Stimulated activated effector memory CD8-positive, alpha-beta T cell treated with anti-CD3 and anti-CD28 coated beads, Interleukin-12 subunit alpha, Interleukin-12 subunit beta, amount 100 ng/mL, for 72 hours (primary cell): ENCODE measurements around the gene SOBP.

Experiments
- ATAC-seq: fragments of 150-1000 bp; cut with Tn5 transposase; 2 replicates; pipeline ENCODE4 v1.10.0; 2021
- DNase-seq, 2 donors: peaks; one replicate each; pipeline ENCODE4 v3.0.0; 2021 to 2022; ENCODE audit warnings: low spot score in 2 of 2
- H3K27ac Mint-ChIP-seq: one replicate; pipeline ENCODE4 v1.8.0; 2022; ENCODE audit warnings: mild to moderate bottlenecking, mixed read lengths
- H3K36me3 Mint-ChIP-seq: one replicate; pipeline ENCODE4 v1.8.0; 2022; ENCODE audit warnings: mild to moderate bottlenecking, mixed read lengths
- H3K4me1 Mint-ChIP-seq: one replicate; pipeline ENCODE4 v1.8.0; 2022; ENCODE audit warnings: mixed read lengths
- H3K4me3 Mint-ChIP-seq: one replicate; pipeline ENCODE4 v1.8.0; 2022; ENCODE audit warnings: mild to moderate bottlenecking, mixed read lengths
- H3K9me3 Mint-ChIP-seq: one replicate; pipeline ENCODE4 v1.8.0; 2022; ENCODE audit warnings: mixed read lengths

Gene SOBP

DNA sequence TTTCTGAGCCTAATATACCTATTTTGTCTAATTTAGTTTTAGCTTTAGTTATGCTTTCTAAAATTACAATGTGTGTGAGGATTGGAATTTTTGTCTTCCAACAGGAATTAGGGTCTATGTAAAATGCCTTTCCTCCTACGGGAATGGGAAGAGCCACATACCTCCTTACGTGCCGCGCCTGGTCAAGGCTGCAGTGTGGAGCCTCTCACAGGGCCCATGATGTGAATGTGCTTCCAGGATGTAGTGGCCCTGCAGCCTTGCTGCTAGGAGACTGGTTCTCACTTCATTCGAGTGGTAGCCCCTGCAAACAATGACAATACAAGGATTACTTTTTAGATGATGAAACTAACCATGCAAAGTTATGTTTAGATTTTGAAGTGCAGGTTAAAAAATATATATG lies 110.2 kb downstream of the SOBP start:
- Mint-ChIP-seq H3K36me3 (no peaks in the 10 kb centered on the region), H3K27ac (no peak overlapping the region), H3K9me3 (no peaks in the 10 kb centered on the region), H3K4me1 (no peaks in the 10 kb centered on the region), H3K4me3 (no peak overlapping the region)
- DNase-seq (no peak), ATAC-seq (no peak)

GRCh38 chr6:107600936-107601335 lies 111.0 kb downstream of the SOBP start:
- Mint-ChIP-seq H3K36me3 (no peaks in the 10 kb centered on the region), H3K4me3 (no peak overlapping the region), H3K27ac (no peak overlapping the region), H3K4me1 (no peaks in the 10 kb centered on the region), H3K9me3 (no peaks in the 10 kb centered on the region)
- ATAC-seq, result no peak
- no peak for DNase-seq

GRCh38 chr6:107601406-107601805 lies 111.5 kb downstream of the SOBP start:
- DNase-seq, result no peak
- Mint-ChIP-seq H3K9me3 (no peaks in the 10 kb centered on the region), H3K27ac (no peak overlapping the region), H3K36me3 (no peaks in the 10 kb centered on the region), H3K4me3 (no peak overlapping the region), H3K4me1 (no peaks in the 10 kb centered on the region)
- ATAC-seq, result no peak

DNA sequence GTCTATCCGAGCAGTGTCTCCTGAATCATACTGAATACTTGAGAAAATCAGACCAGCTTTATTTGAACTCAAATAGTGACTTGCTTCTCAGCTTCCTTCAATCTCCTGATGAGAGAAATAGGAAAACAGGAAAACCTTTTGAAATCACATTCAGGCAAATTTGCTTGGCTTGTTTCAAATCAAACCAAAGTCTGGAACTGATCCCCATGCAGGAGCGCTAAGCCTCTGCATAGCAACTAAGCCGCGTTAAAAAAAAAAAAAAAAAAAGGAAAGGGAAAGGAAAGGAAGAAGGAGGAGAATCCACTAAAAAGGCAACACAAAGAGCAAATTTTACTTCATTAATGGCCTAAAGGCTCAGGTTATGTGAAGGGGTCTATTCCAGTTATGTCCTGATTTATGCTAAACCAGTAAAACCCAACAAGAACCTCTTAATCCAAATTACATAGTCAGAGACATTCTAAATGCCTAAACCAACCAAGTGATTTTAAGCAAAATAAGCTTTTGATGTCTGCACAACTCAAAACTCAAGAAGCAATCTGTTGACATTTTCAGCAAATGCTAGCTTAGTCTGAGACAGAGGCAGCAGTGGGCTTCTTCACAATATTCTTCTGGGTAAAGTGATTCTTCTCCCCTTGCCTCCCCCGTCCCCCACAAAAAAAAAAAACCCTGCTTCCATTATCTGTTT lies 112.5 kb downstream of the SOBP start:
- H3K4me1 Mint-ChIP-seq, result no peaks in the 10 kb centered on the region
- no peak overlapping the region for H3K27ac Mint-ChIP-seq
- H3K9me3 Mint-ChIP-seq, result no peaks in the 10 kb centered on the region
- no peaks in the 10 kb centered on the region for H3K36me3 Mint-ChIP-seq
- DNase-seq, result no peak
- no peak for ATAC-seq
- H3K4me3 Mint-ChIP-seq, result no peak overlapping the region

DNA sequence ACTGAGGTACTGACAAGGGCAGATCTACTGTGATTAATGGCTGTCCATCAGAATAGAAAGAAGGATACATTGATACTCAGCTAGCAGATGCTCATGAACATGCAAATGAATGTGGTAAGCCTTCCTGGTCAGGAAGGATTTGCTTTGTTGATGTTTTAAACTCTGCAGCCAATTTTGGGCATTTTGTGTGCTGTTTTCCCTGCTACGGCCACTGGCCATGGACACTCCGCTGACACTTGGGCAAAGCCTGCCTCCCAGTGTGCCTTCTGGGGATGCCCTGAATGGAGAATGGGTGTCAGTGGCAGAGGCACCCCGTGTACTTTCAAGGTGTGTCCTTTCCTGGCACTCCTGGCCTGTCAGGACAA lies 113.1 kb downstream of the SOBP start:
- Mint-ChIP-seq H3K4me3 (no peak overlapping the region), H3K36me3 (no peaks in the 10 kb centered on the region), H3K9me3 (no peaks in the 10 kb centered on the region), H3K27ac (no peak overlapping the region), H3K4me1 (no peaks in the 10 kb centered on the region)
- DNase-seq, result no peak
- ATAC-seq, result no peak

GRCh38 chr6:107604549-107604948 lies 114.6 kb downstream of the SOBP start:
- Mint-ChIP-seq H3K9me3 (no peaks in the 10 kb centered on the region), H3K27ac (no peak overlapping the region), H3K4me1 (no peaks in the 10 kb centered on the region), H3K36me3 (no peaks in the 10 kb centered on the region), H3K4me3 (no peak overlapping the region)
- ATAC-seq, result no peak
- DNase-seq, result no peak

- DNase-seq (no peak), ATAC-seq (no peak)
- no peak overlapping the region for H3K27ac Mint-ChIP-seq
- no peaks in the 10 kb centered on the region for H3K4me1 Mint-ChIP-seq
- no peak overlapping the region for H3K4me3 Mint-ChIP-seq
- H3K36me3 Mint-ChIP-seq, result no peaks in the 10 kb centered on the region
- H3K9me3 Mint-ChIP-seq, result no peaks in the 10 kb centered on the region
Measured at GRCh38 chr6:107606407-107606806, 116.5 kb downstream of the SOBP start.

DNA sequence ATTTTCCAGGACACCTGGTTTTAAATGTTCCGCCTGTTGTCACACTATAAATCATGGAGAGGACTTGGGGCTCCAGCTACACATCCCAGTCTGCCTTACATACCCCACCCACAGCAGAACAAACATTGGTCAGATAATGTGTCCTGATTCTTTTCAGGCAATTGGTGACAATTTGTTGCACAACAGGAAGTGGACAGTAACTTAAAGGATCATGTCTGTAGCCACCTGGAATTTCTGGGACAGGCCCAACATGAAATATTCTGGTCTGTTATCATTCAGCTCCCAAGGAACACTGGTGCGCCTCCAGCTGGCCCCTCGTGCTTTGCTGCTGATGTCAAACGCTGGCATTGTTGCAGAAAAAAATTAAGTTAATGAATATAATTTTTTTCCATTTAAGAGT lies 117.2 kb downstream of the SOBP start:
- no peak overlapping the region for H3K4me3 Mint-ChIP-seq
- no peaks in the 10 kb centered on the region for H3K36me3 Mint-ChIP-seq
- DNase-seq (no peak), ATAC-seq (no peak)
- no peaks in the 10 kb centered on the region for H3K4me1 Mint-ChIP-seq
- no peak overlapping the region for H3K27ac Mint-ChIP-seq
- no peaks in the 10 kb centered on the region for H3K9me3 Mint-ChIP-seq

DNA sequence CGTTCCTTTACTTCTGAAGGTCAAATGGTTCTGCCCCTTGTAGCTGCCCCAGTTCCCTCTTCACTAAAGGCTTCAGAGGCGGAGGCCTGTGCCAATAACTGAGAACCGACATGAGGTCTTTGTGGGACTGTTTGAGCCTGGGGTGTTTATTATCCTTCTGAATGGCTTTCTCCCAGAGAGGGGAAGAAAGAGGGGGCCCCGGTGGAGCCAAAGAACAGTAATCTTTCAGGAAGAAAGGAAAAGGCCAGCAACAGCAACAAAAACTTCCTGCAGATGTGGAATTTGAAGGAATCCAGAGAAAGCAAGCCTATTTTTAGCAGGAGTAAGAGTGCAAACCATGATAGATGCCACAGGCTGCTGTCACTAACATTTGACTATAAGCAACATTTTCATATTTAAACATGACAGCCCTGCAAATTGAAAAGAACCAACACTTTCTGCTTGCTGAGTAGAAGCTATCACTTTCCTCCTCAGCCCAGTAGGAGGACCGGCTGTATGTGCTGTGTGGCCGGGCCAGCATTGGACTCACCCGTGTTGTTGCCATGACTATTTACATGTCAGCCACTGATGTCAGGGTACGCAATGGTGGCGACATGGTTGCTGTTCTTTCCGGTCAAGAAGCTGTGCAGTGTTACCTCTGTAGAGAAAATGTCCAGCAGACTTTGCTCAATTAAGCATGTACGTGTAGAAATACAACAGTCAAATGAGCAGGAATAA lies 121.3 kb downstream of the SOBP start:
- no peak for ATAC-seq
- no peak overlapping the region for H3K27ac Mint-ChIP-seq
- no peak for DNase-seq
- no peaks in the 10 kb centered on the region for H3K36me3 Mint-ChIP-seq
- H3K4me3 Mint-ChIP-seq, result no peak overlapping the region
- no peaks in the 10 kb centered on the region for H3K9me3 Mint-ChIP-seq
- no peaks in the 10 kb centered on the region for H3K4me1 Mint-ChIP-seq

DNA sequence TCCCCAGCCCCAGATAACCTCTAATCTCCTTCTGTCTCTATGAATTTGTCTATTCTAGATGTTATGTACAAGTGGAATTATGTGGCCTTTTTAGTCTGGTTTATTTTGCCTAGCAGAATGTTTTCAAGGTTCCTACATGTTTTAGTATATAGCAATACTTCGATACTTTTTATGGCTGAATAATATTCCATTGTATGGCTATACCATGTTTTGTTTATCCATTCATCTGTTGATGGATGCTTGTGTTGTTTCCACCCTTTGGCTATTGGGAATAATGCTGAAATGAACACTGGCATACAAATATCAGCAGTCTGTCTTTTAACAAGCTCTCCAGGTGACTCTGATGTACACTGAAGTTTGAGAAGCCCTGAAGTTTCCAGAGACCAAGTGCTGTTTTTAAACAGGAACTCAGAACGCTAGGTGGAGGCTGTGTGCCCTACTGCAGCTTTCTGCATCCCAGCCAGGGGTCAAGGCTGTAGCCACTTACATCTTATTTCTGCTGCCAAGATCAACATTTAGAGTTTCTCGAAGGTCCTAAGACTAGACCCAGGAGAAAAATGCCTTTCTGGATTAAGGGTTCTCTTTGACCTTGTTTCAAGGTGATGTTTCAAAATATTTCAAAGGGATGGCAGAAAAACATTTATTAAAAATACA lies 123.0 kb downstream of the SOBP start:
- no peak overlapping the region for H3K27ac Mint-ChIP-seq
- DNase-seq (no peak), ATAC-seq (no peak)
- H3K4me1 Mint-ChIP-seq, result no peaks in the 10 kb centered on the region
- no peak overlapping the region for H3K4me3 Mint-ChIP-seq
- no peaks in the 10 kb centered on the region for H3K36me3 Mint-ChIP-seq
- H3K9me3 Mint-ChIP-seq, result no peaks in the 10 kb centered on the region

DNA sequence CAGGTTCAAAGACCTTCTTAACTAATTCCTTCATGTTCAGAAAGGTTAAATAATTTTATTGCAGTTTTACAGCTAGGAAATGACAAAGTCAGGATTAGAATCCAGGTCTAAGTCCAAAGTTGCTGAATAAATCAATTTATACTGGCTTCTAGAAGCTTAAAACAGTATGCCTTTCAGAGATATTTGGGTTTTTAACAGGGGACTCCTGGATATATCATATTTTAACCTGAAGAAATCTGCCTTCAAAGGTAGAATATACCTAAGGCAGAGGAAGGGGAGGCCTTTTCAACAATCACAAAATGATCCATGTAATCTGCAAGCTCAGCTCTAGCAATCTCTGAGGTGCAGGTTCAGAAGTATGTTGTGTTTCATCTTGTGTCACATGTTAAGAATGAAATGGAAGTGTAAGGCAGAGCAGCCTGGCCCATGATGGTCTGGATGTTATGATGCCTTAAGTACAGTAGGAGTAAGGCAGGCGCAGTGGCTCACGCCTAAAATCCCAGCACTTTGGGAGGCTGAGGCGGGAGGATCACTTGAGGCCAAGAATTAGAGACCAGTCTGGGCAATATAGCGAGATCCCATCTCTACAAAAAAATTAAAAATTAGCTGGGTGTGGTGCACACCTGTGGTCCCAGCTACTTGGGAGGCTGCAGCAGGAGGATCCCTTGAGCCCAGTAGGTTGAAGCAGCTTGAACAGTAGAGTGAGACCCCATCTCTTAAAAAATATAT lies 123.9 kb downstream of the SOBP start:
- no peaks in the 10 kb centered on the region for H3K36me3 Mint-ChIP-seq
- H3K4me1 Mint-ChIP-seq, result peaks cover 5% of the 10 kb centered on the region
- no peaks in the 10 kb centered on the region for H3K9me3 Mint-ChIP-seq
- DNase-seq (no peak), ATAC-seq (no peak)
- no peak overlapping the region for H3K4me3 Mint-ChIP-seq
- peak overlapping the region; percentile 3 for H3K27ac Mint-ChIP-seq

GRCh38 chr6:107614828-107615227 lies 124.9 kb downstream of the SOBP start:
- Mint-ChIP-seq H3K4me1 (peaks cover 12% of the 10 kb centered on the region), H3K27ac (peak overlapping the region; percentile 54), H3K4me3 (no peak overlapping the region), H3K36me3 (no peaks in the 10 kb centered on the region), H3K9me3 (no peaks in the 10 kb centered on the region)
- ATAC-seq, result no peak
- DNase-seq, result no peak

DNA sequence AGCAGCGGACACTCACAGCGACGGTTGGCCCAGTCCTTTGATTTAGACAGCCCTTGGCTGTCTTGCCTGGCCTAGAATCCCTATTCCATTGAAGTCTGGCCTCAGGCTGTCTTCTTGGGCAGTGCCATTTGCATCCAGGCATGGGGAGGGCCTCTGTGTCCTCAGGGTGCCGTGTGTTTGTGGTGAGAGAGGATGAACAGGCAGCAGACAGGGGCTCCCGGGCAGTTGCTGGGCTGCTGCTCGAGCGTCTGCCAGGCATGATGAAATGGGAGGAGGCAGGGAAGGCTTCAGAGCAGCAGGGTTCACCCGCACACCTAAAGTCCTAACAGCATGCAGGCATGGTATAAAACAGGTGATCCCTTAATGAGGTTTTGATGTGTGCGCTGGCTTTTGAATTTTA lies 126.9 kb downstream of the SOBP start:
- no peak for ATAC-seq
- Mint-ChIP-seq H3K27ac (no peak overlapping the region), H3K9me3 (no peaks in the 10 kb centered on the region), H3K4me3 (no peak overlapping the region), H3K4me1 (peaks cover 25% of the 10 kb centered on the region), H3K36me3 (no peaks in the 10 kb centered on the region)
- DNase-seq, result no peak

GRCh38 chr6:107617341-107617932 lies 127.5 kb downstream of the SOBP start:
- Mint-ChIP-seq H3K4me1 (peaks cover 25% of the 10 kb centered on the region), H3K9me3 (no peaks in the 10 kb centered on the region), H3K27ac (no peak overlapping the region), H3K36me3 (no peaks in the 10 kb centered on the region), H3K4me3 (no peak overlapping the region)
- ATAC-seq (no peak), DNase-seq (no peak)

GRCh38 chr6:107618672-107619071 lies 128.8 kb downstream of the SOBP start:
- peaks cover 25% of the 10 kb centered on the region for H3K4me1 Mint-ChIP-seq
- DNase-seq (peak; percentile 20 to 73), ATAC-seq (peak; percentile 99)
- peak overlapping the region; percentile 9 for H3K27ac Mint-ChIP-seq
- H3K36me3 Mint-ChIP-seq, result no peaks in the 10 kb centered on the region
- no peaks in the 10 kb centered on the region for H3K9me3 Mint-ChIP-seq
- H3K4me3 Mint-ChIP-seq, result peak overlapping the region; percentile 5
